Measurements from ENCODE around the gene ADARB2. TPM values are rescaled to one million over a fixed set of nuclear protein-coding genes. Genes with fewer than 3 reads are reported as not detected.

Gene ADARB2
- total RNA-seq, 4 donors from 2014 or later, result 2.3 to 3.7 (median 2.6) TPM

DNA sequence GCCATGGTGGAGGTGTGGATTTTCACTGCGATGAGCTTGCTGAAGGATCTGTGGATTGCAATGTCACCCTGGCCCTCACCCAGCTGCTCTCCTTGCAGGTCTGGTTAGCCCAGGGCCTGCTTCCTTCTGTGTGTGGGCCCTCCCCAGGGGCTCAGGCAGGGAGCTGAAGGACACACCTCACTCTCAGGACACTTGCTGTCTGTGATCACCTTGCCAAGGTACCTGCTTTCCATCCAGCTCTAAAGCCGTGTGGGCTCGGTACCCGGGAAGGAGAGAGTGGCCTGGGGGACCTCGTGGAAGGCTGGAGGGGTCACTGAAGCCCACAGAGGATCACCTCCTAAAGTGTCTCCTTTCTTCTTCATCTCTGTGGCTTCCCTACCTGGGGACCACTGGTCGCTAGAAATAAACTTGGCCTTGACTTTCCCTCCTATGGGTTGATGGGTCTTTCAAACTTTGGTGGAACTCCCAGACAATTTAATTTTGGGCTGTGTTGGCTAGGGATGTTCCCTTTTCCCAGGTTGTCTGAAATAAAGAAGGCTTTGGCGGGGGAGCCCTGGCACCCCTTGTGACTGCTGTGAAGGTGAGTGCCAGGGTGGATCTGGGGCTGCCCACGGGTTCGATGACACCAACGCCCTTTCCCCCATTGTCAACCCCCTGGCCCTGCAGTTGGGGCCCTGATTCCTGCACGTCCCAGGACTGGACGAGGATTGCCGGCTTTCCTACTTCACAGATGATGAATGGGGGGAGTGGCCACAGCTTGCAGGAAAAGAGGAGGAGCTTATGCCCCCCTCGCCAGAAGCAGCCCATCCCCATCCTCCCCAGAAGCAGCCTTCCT lies 331.0 kb downstream of the ADARB2 start:
- no peak overlapping the region for H3K4me3 ChIP-seq
- H3K27me3 ChIP-seq, result peaks cover 0 to 53% (median 0%) of the 10 kb centered on the region in 4 donors
- no peaks in the 10 kb centered on the region for H3K9me3 ChIP-seq
- no peak overlapping the region for H3K27ac ChIP-seq (replicated peaks in 1 of 4)
- TF ChIP-seq EP300 (IDR thresholded peaks at IDR 0.05) (no peak), POLR2A (IDR thresholded peaks at IDR 0.05; ENCODE audit: low read depth) (no peak)
- H3K36me3 ChIP-seq, result no peaks in the 10 kb centered on the region
- peak; percentile 77 for DNase-seq (ENCODE audit: extremely low spot score)
- 75% methylated on average over 14 of the region's 14 CpGs for WGBS
- H3K4me1 ChIP-seq, result no peaks in the 10 kb centered on the region
- intact Hi-C loops (cut with DNase I), result no loop called here

DNA sequence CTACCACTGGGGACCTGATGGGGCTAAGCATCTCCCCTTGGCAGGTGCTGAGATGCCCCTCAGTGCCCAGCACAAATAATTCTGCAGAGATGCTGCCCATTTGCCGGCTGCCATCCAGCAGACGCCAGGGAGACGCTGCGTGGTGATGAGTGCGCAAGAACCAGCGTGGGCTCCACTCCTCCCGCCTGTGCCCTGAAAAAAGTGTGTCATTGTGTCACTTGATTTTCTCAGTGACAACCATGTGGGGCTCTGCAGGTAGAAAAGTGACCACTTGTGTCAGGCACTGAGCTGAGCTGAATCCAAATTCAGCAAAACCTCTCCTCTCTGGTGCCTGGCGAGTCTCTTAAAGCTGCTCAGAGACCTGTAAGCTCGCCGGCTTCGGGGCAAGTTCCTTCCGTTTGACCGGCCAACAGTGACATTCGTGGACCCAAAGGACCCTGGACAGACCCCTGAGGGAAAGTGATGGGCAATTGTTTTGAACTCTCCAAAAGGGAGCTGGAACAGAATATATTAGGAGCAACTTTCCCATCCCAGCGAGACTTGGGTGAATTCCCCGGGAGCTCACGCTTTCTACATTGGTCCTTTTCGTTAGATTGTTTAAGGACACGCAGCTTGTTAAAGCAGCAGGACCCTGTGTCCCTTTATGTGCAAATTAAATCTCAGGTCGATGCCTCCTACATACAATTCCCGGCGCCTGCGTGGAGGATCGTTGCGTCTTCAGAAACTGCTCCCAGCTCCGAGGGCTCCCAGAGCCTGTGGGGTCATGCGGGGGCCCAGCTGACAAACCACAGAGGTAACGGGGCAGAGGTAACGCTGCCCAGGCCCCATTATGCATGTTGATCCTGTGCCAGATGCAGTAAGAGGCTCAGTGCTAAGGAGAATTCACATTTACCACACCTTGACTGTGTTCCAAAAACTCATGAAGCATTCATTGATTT lies 332.7 kb downstream of the ADARB2 start:
- Histone ChIP-seq H3K9me3 (no peaks in the 10 kb centered on the region), H3K27ac (replicated peaks in 1 of 4) (no peak overlapping the region), H3K27me3 (peaks cover 0 to 63% (median 0%) of the 10 kb centered on the region in 4 donors), H3K4me3 (no peak overlapping the region), H3K36me3 (no peaks in the 10 kb centered on the region), H3K4me1 (no peaks in the 10 kb centered on the region)
- WGBS, result 86% methylated on average over 22 of the region's 29 CpGs
- no peak for TF ChIP-seq POLR2AphosphoS5 (IDR thresholded peaks at IDR 0.05)
- TF ChIP-seq, protein P1, sequence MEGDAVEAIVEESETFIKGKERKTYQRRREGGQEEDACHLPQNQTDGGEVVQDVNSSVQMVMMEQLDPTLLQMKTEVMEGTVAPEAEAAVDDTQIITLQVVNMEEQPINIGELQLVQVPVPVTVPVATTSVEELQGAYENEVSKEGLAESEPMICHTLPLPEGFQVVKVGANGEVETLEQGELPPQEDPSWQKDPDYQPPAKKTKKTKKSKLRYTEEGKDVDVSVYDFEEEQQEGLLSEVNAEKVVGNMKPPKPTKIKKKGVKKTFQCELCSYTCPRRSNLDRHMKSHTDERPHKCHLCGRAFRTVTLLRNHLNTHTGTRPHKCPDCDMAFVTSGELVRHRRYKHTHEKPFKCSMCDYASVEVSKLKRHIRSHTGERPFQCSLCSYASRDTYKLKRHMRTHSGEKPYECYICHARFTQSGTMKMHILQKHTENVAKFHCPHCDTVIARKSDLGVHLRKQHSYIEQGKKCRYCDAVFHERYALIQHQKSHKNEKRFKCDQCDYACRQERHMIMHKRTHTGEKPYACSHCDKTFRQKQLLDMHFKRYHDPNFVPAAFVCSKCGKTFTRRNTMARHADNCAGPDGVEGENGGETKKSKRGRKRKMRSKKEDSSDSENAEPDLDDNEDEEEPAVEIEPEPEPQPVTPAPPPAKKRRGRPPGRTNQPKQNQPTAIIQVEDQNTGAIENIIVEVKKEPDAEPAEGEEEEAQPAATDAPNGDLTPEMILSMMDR (IDR thresholded peaks at IDR 0.05), result no peak
- TF ChIP-seq POLR2A (IDR thresholded peaks at IDR 0.05; ENCODE audit: low read depth), result no peak
- DNase-seq (ENCODE audit: extremely low spot score), result peak; percentile 89
- intact Hi-C loops (cut with DNase I), result no loop called here

DNA sequence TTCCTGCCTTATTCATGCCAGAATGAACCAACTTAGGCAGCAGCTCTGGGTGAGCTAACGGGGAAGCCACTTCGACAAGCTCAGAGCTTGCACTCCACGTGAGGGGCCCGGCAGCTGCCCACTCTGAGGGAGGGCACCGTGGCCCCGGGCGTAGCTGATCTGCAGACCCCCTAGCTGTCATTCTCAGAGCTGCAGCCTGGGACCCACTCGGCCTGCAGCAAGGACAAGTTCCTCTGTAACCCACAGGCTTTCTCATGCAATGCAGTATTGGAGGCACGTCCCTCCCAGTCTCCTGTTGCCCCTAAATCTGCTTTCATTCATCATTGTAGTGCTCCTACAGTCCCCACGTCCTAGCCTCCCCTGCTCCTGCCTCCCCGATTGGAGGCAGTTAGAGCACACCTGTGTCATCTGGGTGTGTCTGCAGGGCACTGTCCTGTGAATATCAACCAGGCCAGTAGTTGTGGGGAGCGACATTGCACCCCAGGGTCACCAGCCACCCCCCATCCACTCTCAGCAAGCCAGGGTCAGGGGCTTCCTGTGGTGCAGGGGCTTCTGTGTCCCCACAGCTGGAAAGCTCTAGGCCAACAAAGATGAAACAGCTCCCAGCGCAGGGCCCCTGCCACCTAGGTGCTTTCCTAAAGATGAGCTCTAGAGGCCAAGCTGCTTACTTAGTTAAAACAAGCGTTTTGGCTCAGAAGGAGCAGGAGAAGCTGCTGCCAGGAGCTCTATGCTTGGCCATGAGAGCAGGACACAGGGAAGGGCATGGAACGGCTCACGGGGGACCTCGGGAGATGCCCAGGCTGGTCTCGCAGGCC lies 333.6 kb downstream of the ADARB2 start:
- Histone ChIP-seq H3K27me3 (peaks cover 0 to 72% (median 0%) of the 10 kb centered on the region in 4 donors), H3K27ac (replicated peaks in 1 of 4) (no peak overlapping the region), H3K4me3 (no peak overlapping the region), H3K4me1 (no peaks in the 10 kb centered on the region), H3K9me3 (no peaks in the 10 kb centered on the region), H3K36me3 (no peaks in the 10 kb centered on the region)
- DNase-seq (ENCODE audit: extremely low spot score), result peak; percentile 82
- TF ChIP-seq POLR2AphosphoS5 (IDR thresholded peaks at IDR 0.05) (no peak), POLR2A (IDR thresholded peaks at IDR 0.05; ENCODE audit: low read depth) (no peak), EP300 (IDR thresholded peaks at IDR 0.05) (no peak)
- TF ChIP-seq, protein P1 (IDR thresholded peaks at IDR 0.05), result no peak
- intact Hi-C loops (cut with DNase I), result no loop called here
- 65% methylated on average over 17 of the region's 18 CpGs for WGBS

DNA sequence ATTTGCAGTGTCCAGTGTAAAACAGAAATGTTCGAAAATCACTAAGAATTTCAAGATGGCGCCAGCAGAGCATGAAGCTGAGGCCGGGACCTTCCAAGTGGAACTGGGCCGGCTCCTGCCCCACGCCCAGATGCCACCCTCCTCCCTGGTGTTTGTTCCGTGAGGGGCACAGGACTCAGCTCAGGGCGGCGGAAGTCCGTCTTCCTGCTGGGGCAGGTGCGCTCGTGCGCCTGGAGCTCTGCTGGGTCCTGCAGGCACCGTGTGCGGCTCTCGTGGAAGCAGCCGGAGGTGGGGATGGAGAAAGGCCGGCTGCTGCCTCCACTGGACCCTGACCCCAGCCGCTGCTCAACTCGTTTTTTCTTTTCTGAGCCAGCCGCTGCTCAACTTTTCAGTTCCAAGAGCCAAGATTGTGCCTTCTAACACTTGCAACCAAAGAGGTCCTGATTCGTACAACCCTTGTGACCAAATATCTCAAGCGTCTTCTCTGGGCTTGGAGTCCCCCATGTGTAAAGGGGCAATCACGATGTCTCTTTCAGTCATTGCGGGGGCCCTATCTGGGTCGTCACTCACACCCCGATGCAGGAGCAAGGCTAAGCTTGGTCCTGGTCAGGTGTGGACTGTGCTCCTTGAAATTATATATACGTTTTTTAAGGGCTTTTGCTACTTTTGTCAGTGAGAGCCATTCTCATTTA lies 334.4 kb downstream of the ADARB2 start:
- peak; percentile 87 for DNase-seq (ENCODE audit: extremely low spot score)
- Histone ChIP-seq H3K4me3 (no peak overlapping the region), H3K4me1 (no peaks in the 10 kb centered on the region), H3K36me3 (no peaks in the 10 kb centered on the region), H3K9me3 (no peaks in the 10 kb centered on the region), H3K27me3 (peaks cover 0 to 76% (median 0%) of the 10 kb centered on the region in 4 donors), H3K27ac (replicated peaks in 1 of 4) (no peak overlapping the region)
- intact Hi-C loops (cut with DNase I), result no loop called here
- WGBS, result 88% methylated on average over 15 of the region's 27 CpGs
- TF ChIP-seq, protein P1 (IDR thresholded peaks at IDR 0.05), result no peak
- TF ChIP-seq POLR2AphosphoS5 (IDR thresholded peaks at IDR 0.05) (no peak), EP300 (IDR thresholded peaks at IDR 0.05) (no peak), POLR2A (IDR thresholded peaks at IDR 0.05; ENCODE audit: low read depth) (no peak)

Data from esophagus muscularis mucosa (tissue), 4 donors.